Stomach (tissue), 4 donors: ENCODE results near the gene HEPHL1.

Experiments
- POLR2A ChIP-seq, 4 donors: fragments of 450-650 bp; IDR thresholded peaks; one replicate each; pipeline ENCODE4 v1.6.1; 2016; ENCODE audit warnings: antibody characterized with exemption in 4 of 4, control low read depth in 2 of 4, mild to moderate bottlenecking in 1 of 4, moderate library complexity in 1 of 4
- POLR2AphosphoS5 ChIP-seq, 3 donors: sonication (generic); formaldehyde crosslinking; IDR thresholded peaks; one replicate each; pipeline ENCODE4 v1.6.1; 2016; ENCODE audit warnings: antibody characterized with exemption in 3 of 3

- no peak for TF ChIP-seq POLR2AphosphoS5 (IDR thresholded peaks at IDR 0.05)
- no peak for TF ChIP-seq POLR2A (IDR thresholded peaks at IDR 0.05)
Observed at GRCh38 chr11:94100253-94100652, 79.1 kb downstream of the HEPHL1 start.
